Measurements from ENCODE around the gene TLR9. TPM values are rescaled to one million over a fixed set of nuclear protein-coding genes. Genes with fewer than 3 reads are reported as not detected.

The TLR9 gene
- total and polyA plus RNA-seq, 3 donors from 2014 or later = 0.08 to 0.25 (median 0.20) TPM

DNA sequence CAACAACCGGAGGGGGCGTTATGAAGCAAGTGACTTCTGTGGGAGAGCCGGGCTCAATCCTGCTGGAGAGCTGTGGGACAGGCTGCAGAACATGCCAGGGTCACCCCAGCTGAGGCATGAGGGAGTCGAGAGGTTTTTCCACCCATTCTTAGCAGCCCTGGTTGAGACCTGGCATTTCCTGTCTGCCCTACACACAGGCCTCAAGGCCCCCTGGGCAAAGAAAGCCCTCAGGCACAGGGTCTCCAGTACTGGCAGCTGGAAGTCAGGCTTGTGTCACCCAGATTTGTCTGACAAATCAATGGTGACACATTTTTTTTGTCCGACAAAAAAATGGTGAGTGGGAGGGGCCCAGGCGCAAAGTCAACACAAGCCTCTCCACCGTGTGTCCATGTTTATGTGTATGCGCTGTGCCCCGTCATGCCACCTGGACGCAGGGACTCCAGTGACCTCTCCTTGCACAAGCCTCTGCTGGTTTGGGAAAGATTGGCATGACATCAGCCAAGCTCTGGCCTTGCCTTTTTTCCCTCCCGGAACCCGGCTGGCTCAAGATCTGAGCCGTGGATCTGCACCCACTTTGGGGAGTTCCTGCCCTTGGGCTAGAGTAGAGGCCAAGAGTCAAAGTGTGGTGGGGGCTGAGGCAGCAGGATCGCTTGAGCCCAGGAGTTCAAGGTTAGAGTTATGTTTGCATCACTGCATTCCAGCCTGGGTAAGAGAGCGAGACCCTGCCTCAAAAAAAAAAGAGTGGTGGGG lies 48.3 kb downstream of the TLR9 start:
- H3K27ac ChIP-seq = no peak overlapping the region
- DNase-seq = no peak
- no peak overlapping the region for H3K4me3 ChIP-seq
- no peaks in the 10 kb centered on the region for H3K9me3 ChIP-seq
- WGBS, 2 donors = 70 to 75% methylated on average over 15 of the region's 15 CpGs
- no peaks in the 10 kb centered on the region for H3K36me3 ChIP-seq (ENCODE audit: low read depth, missing control alignments)
- H3K4me1 ChIP-seq = peaks cover 21% of the 10 kb centered on the region
- intact Hi-C loops (cut with DNase I; ENCODE audit: low total_unique reads) = no loop called here
- no peaks in the 10 kb centered on the region for H3K27me3 ChIP-seq
- no peak for TF ChIP-seq POLR2A (IDR thresholded peaks at IDR 0.05)
- TF ChIP-seq, protein P1, sequence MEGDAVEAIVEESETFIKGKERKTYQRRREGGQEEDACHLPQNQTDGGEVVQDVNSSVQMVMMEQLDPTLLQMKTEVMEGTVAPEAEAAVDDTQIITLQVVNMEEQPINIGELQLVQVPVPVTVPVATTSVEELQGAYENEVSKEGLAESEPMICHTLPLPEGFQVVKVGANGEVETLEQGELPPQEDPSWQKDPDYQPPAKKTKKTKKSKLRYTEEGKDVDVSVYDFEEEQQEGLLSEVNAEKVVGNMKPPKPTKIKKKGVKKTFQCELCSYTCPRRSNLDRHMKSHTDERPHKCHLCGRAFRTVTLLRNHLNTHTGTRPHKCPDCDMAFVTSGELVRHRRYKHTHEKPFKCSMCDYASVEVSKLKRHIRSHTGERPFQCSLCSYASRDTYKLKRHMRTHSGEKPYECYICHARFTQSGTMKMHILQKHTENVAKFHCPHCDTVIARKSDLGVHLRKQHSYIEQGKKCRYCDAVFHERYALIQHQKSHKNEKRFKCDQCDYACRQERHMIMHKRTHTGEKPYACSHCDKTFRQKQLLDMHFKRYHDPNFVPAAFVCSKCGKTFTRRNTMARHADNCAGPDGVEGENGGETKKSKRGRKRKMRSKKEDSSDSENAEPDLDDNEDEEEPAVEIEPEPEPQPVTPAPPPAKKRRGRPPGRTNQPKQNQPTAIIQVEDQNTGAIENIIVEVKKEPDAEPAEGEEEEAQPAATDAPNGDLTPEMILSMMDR (IDR thresholded peaks at IDR 0.05) = no peak

DNA sequence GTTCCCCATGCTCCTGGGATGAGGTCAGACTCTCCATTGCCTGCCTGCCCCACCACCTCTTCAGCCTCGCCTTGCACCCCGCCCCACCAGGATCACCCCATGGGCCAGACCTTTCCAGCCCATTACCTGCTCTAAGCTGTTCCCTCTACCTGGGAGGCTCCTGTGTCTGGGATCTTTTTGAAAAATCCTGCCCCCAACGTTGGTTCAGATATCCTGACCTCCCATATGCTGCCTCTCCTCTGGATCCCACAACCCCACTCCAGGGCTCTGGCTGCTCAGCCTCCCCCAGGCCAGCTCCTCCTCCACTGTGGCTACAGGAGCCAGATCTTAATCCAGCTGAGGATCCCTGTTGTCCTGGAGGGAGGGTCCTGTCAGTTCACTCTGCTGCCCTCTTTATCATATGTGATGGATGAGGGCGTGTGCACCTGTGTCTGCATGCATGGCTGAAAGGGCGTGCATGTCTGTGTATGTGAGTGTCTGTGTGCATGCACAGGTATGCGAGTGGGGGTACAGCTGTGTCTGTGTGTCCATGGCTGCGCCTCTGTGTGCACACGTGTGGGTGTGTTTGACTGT lies 49.2 kb downstream of the TLR9 start:
- intact Hi-C loops (cut with DNase I; ENCODE audit: low total_unique reads) = no loop called here
- no peak for TF ChIP-seq POLR2A (IDR thresholded peaks at IDR 0.05)
- TF ChIP-seq, protein P1 (IDR thresholded peaks at IDR 0.05) = no peak
- peaks cover 12% of the 10 kb centered on the region for H3K4me1 ChIP-seq

DNA sequence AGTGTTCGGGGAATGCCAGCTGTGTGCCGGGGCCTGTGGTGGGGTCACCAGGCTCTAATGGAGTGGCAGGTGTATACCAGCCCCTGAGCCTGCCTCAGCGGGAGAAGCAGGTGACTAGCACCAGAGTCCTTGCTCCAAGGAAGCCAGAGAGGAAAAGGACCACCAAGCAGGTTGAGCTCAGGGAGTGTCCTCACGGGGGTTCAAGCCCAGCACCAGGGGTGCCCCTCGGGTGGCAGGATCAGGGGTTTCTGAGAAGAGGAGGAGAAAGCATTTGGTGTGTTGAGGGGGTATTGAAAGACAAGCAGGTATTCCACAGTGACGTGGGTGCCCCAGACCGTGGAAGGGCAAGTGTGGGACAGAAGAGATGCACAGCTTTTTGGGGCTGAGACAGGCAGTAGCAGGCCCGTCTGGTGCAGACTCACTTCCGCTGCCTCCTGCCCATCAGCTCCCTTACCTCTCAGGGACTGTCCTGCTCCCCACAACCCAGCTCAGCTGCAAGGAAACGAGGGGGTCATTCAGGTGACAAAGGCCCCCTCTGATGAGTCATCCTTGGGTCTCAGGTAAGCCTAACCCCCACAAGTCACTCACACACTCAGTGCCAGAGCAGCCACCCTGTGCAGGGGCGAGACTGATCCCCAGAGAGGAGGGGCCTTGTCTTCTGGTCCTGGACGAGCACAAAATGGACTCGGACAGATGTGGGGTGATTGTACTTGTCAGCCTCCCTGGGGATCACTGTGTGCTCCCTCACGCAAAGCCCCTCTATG lies 49.8 kb downstream of the TLR9 start:
- no peak overlapping the region for H3K27ac ChIP-seq
- H3K4me1 ChIP-seq = peaks cover 10% of the 10 kb centered on the region
- TF ChIP-seq POLR2A (IDR thresholded peaks at IDR 0.05) = no peak
- TF ChIP-seq, protein P1 (IDR thresholded peaks at IDR 0.05) = no peak
- no peaks in the 10 kb centered on the region for H3K27me3 ChIP-seq
- DNase-seq = no peak
- H3K4me3 ChIP-seq = no peak overlapping the region
- 91 to 92% methylated on average over 14 of the region's 14 CpGs for WGBS, 2 donors
- H3K36me3 ChIP-seq (ENCODE audit: low read depth, missing control alignments) = no peaks in the 10 kb centered on the region
- intact Hi-C loops (cut with DNase I; ENCODE audit: low total_unique reads) = no loop called here
- no peaks in the 10 kb centered on the region for H3K9me3 ChIP-seq

More for the DNA sequence above, 49.2 kb downstream of the TLR9 start:
- H3K36me3 ChIP-seq (ENCODE audit: low read depth, missing control alignments) = no peaks in the 10 kb centered on the region
- no peaks in the 10 kb centered on the region for H3K9me3 ChIP-seq
- no peak overlapping the region for H3K27ac ChIP-seq
- WGBS, 2 donors = 88 to 92% methylated on average over 8 of the region's 8 CpGs
- H3K27me3 ChIP-seq = no peaks in the 10 kb centered on the region
- H3K4me3 ChIP-seq = no peak overlapping the region
- DNase-seq = no peak

DNA sequence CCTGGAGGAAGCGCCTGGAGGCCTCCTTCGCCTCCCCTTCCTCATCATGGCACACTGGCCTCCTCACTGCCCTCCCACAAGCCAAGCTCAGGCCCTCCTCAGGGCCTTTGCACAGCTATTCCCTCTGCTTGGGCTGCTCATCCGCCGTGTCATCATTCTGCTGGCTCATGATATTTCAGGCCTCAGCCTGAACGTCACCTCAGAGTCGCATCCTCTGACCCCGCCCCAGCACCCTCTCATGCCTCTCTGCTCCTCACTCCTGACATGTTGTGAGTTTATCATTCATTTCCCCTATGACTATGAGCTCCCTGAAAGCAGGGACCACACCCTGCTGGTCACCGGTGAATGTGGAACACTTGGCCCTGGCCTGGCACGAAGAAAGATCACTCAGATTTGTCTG lies 50.5 kb downstream of the TLR9 start:
- intact Hi-C loops (cut with DNase I; ENCODE audit: low total_unique reads) = no loop called here
- TF ChIP-seq, protein P1 (IDR thresholded peaks at IDR 0.05) = no peak
- no peak for TF ChIP-seq POLR2A (IDR thresholded peaks at IDR 0.05)
- no peak for DNase-seq
- 88 to 93% methylated on average over 8 to 9 of the region's 9 CpGs for WGBS, 2 donors
- Histone ChIP-seq H3K27ac (no peak overlapping the region), H3K27me3 (no peaks in the 10 kb centered on the region), H3K4me3 (no peak overlapping the region), H3K36me3 (ENCODE audit: low read depth, missing control alignments) (no peaks in the 10 kb centered on the region), H3K4me1 (peaks cover 10% of the 10 kb centered on the region), H3K9me3 (no peaks in the 10 kb centered on the region)

Data from testis (tissue), 3 donors.